Stromal cell of bone marrow (primary cell): Measurements from ENCODE around the gene GPC6.

Source experiments
- DNase-seq: peaks from one replicate; pipeline ENCODE4 v3.0.0-alpha.2; 2012; ENCODE audit warnings: low read depth

GPC6 gene

DNA sequence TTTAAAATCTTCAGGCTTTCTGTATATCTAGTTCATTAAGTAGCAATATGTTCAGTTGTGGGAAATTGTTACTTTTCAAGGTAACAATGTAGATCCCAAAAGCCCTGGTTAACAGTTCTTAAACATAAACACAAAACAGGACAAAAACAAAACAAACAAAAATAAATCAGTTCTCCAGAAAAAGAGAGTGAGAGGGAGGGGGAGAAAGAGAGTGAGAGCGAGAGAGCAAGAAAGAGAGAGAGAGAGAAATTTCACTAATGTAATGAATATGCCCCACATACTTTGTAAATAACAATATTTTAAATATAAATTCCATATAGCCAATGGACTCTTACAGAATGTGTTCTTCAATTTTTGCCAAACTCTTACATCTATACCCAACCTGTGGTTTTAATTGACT is 275.5 kb downstream of the GPC6 start:
- DNase-seq: no peak

DNA sequence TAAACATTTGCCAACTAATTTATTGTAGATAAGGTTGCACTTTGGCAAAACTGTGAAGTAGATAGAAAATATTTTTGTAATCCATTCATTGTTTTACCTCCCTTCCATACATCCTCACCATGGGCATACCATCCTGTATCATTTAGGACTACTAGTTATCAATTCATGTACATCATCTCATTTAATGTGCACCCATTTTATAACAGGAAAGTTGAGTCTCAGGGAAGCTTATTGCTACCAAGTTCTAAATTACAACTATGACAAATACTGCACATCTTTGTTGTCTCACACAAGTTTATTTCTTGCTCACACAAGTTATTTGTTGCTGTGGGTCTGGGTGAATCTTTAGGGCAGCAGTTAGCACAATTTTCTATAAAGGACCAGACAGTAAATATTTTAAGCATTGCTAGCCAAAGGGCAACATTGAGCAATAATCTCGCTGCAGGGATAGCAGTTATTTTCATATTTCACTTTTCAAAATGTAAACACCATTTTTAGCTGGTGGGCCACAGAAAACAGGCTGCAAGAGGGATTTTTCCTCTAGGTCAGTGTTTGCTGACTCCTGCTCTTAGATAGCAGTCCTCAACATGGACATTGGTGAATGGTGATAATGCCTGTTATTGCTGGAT is 276.5 kb downstream of the GPC6 start:
- DNase-seq: no peak

DNA sequence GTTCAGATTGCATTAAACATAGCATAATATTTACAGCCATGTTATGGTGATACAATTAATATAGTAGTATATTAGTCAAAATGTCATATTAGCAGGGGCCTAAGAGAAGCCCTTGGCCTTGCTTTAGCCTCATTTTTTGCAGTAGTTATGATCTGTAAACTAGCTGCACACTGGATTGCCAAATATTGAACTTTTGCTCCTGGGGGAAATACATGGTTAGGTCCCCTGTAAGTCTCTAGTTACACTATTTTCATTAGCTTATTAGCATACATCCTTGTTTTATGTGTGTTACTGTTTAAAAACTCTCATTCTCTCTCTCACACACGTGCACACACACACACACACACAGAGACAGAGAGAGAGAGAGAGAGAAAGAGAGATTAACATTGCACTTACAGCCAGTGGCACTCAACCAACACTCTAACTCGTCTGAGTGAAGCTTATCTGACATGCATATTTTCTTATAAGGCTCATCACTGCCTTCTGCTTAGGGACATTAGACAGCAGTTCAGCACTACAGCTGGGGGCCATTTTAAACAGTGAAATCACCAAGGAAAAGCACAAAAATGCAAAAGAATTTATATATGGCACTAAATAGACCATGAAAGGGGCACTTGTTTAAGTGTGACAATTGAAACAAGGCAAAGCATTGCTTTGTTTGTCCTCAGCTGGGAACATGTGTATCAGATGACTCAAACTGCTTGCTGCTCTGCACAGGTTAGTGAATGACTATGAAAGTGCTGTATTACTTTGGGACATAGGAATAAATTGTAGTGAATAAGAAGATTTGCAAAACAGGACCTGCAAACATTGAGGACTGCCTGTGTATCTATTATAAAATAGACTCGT is 278.7 kb downstream of the GPC6 start:
- DNase-seq: no peak

DNA sequence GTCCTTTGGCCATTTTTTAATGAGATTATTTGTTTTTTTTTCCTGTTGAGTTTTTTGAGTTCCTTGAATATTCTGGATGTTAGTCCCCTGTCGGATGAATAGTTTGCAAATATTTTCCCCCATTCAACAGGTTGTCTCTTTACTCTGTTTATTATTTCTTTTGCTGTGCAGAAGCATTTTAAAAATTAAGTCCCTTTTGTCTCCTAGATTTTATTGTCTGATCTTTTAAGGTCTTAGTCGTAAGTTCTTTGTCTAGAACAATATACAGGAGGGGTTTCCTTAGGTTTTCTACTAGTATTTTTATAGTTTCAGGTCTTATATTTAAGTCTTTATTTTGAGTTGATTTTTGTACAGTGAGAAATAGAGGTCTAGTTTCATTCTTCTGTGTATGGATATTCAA is 284.4 kb downstream of the GPC6 start:
- DNase-seq: no peak

DNA sequence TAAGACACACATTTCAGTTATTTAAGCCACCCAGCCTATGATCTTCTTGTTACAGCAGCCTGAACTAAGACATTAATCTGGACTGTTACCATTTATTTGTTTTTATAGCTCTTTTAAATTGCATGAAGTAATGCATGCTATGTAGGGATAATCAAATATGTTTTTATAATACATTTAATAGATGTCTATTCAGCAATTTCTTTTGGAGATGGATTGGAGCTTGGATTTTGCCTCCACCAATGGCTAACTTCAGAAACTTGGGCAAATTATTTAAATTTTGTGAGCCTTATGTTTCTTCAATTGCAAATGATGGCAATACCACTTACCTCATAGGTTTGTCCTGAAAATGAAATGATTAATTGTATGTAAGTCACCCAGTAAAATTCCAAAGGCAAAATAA is 288.7 kb downstream of the GPC6 start:
- no peak for DNase-seq

DNA sequence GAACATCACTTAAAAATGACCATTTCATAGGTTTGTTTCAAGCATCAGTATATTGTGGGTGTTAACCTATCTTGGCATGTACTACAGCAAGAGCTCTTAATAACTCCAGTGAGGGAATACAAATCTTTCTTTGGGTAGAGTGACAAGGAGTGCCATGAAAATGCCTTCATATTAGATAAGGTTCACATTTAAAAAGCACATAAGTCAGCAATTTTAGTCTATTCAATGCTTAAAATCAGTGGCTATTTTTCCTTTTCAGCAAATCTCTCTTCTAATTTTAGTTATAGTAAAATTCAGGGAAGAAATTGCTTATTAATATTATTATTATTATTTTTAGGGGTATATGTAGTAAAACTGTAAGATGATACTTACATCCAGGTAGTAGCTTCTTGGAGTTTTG is 291.1 kb downstream of the GPC6 start:
- no peak for DNase-seq

DNA sequence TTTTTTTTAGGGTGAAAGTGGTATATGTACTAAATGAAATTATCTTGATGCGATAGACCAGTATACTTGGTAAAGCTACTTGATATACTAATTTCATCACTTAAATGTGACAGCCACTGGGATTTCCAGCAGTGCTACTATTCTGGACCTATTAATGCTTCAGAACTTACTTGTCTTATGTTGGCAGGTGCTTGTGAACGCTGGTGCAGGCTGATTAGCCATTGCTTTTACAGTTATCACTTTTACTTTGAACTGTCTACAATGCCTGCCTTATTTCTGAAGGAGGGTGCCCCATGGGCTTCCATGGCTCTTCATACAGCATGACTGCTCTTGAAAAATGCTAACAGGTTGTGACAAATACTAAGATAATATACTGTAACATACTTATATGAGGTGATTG is 294.7 kb downstream of the GPC6 start:
- no peak for DNase-seq

DNA sequence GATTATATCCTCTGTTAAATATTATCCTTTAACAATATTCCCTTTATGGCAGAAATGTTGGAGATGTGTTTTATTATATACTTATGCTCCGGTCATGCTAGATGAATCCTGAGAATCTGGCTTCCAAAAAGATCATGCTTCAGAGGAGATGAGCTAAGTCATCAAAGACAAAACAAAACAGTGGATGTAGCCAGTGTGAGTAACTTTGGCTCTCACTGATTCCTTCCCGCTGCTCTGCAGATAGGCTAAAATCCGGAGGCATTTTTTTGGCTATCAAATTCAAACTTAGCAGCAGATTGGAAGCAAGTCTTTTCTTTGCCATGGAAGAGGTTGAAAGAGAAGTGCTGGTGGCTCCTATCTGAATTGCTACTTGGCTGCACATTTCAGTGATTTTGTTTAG is 295.9 kb downstream of the GPC6 start:
- DNase-seq: peak; percentile 41

DNA sequence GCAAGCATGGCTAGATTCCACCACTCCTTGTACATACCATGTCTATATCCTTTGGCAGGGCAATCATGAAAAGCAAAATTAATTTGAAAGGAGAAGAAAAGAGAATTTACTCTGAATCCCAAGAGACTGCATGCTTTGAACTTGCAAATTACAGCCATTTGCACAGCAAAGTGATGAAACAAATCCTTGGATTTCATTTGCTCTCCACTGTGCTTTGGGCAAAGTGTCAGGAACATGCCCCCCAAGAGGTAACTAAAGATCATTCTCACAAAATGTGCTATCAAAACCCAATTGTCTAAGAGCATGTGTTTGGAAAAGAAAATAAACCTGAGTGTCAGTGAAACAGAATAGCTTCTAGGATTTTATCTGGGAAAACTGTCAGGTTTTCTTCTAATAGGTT is 298.5 kb downstream of the GPC6 start:
- no peak for DNase-seq

DNA sequence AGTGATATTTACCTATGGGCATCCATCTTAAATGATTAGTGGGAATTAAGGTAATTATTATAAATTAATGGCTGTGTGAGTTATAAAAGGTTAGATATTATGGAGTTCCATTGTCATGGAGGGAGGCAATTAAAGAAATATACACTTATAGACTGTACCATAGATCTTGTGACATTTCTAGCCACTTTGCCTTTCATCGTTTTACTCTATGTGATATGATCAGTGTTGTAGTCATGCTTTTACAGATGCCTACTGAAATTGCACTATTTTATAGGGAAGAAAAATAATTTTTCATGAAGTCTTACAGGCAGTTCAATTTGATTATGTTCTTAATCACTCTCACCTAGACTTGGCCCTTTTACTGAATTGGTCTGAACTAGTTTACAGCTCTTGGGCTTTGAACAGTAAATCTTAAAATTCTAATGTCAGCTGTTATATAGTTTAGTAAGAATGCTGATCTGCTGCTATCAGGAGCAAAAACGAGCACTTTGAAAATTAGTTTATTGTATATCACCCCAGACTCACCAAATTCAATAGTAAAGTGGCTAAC is 301.2 kb downstream of the GPC6 start:
- no peak for DNase-seq

DNA sequence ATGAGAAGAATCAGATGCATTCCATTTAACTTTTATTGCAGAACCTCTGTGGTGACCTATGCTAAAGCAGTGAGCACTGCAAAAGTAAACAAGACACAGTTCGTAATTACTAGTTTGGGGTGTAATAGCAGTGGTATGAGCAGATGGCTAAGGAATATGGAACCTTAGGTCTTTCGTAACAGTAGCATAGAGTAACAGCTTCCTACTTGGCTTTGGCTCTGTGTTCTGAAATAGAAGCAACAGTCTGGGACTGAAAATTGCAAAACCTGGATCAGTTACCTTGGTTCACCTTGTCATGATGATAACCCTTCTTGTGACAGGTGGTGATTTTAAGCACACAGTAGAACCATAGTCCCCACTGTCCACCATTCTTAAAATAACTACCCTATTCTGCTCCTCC is 303.4 kb downstream of the GPC6 start:
- DNase-seq: no peak

DNA sequence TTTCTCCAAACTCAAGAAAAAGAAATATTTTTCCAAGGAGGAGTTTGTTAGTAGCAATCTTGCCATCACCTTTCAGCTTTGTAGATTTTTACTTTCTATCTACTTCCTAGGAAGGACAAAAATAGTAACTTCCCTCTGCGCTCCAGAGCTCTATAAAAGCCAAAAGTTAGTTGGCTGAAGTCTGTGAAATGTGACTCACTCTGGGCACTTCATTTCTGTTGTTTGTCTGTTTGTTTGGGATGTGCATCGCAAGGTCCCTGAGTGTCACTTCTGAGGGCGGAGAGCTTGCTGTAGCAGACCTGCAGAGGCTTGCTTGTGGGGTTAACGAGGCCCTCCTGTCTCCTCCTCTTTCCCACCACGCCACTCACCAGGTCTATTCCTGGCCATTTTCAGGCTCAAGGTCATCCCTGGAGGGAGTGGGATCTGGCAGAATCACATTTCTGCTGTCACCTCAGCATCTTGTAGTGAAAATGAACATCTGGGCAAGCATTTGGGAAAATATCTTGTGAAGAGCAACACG is 307.6 kb downstream of the GPC6 start:
- no peak for DNase-seq

DNA sequence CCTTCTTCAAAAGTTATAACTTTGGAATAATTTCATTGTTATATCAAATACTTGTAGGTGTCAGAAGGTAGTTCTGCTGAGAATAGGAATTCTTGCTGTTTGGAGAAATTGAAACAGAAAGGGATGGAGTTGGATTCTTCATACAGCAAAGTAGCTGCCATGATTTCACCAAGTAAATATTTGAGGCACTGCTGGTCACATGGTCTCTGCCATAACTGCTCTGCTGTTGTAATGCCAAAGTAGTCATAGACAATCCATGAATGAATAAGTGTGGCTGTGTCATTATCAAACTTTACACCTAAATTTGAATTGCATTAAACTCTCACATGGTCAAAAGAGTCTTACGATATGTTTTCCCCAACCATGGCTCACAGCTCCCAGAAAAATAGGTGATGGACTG is 308.6 kb downstream of the GPC6 start:
- peak; percentile 37 for DNase-seq

DNA sequence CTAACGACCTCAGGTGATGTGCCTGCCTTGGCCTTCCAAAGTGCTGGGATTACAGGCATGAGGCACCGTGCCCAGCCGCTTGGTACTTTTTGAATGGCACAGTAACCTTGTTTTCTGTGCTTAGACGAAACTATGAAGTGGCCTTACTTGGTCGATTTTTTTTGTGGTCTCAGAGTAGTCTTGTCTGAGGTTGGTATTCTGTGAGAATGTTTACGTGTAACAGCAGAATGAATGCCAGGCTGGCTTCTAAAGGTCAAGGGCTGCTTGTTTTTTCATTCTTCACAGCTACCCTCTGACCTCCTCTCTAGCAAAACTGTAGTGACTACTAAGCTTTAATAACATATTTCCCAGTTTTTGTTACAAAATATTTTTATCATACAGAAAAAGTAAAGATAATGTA is 313.3 kb downstream of the GPC6 start:
- no peak for DNase-seq

DNA sequence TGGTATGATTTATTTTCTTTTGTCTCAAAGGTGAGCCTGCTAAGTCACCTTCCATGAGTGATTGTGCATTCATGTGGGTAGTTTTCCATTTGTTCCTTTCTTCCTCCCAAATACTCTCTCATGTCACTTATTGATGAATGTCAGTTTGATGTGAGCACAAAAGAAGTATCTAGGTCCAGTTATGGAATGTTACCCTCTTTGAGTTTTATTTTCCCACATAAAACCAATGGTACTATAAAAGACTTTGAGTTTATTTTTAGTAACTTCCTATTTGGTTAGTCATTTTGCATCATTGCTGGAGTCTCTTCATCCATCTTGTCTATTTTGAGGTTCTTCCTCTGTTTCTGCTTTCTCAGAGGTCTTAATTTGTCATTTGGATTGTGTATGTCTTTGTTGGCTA is 321.3 kb downstream of the GPC6 start:
- DNase-seq: no peak

DNA sequence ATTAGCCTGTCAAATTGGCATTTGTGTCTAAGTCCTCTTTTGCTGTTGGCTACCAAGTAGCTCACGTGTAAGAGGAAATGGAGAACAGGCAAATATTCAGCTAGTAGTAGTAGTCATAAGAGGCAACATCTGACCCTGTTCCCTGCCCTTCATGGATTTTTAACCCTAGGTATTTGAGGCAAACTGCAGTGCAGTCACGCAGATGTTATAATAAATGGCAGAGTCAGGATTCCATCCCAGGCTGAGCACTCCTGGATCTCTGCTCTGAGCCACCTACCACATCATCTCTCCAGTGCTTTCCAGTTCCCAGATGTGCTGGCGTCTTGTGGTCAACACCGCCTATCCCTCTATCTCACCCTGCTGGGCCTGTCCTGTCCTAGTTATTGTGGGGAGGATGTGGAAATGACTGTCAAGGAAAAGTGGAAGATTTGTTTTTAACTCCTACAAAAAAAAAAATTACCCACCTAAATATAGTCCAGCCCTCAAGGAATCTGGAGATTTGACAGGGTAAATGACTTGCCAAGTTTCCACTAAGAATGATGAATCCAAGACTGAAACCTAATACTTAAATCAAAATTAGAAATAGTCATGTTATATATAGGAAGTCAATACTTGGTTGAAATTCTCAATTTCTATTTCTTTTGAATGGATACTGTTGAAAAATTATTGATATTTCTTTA is 322.9 kb downstream of the GPC6 start:
- peak; percentile 25 for DNase-seq

DNA sequence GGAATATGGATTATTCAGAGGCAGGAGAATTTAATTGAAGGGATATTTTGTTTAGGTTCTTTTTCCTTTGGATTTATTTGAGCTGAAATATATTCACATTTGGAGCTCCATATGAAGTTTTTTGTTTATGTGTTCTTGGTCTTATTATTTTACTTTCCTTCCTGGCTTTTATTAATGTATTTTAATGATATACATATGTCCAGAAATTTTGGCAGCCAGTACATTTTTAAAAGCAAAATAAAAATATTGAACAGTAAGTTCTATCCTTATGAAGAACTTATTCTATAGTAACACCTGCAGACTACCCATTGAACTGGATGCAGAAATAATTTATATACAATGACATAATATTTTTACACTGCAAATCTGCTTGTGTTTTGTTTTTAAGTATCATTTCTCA is 323.6 kb downstream of the GPC6 start:
- DNase-seq: no peak

DNA sequence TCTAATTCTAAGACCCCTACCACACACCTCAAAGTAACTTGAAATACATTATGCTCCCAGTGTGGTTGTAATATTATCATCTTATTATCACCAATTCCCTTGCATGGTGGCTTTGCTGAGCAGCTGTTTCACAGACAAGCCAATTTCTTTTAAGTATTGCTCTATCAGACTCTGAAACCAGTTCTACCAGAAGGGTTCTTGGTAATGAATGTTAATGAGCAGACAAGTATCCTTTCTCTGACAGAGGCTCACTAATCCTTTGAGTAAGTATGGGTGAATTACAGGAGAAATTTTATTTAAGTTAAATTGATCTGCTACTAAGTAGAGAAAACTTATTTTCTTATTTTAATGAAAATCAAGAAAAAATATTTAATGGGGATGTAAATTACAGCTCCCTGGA is 326.0 kb downstream of the GPC6 start:
- no peak for DNase-seq

DNA sequence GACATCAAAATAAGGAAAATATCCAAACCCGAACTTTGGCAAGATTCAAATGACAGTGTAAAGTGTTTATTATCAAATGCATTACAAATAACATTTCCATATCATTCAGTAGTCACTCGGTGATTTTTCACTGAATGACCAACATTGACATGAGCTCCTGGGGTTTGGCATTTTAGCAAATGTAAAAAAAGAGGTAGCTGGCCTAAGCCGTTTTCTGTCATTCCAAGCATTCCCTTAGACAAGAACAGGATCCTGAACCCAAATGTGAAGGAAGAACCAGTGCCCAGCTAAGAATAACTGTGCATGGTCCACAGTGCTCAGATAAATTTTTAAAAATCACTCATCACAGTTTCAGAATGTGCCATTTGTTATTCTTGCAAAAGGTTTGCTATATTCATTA is 327.9 kb downstream of the GPC6 start:
- DNase-seq: no peak

DNA sequence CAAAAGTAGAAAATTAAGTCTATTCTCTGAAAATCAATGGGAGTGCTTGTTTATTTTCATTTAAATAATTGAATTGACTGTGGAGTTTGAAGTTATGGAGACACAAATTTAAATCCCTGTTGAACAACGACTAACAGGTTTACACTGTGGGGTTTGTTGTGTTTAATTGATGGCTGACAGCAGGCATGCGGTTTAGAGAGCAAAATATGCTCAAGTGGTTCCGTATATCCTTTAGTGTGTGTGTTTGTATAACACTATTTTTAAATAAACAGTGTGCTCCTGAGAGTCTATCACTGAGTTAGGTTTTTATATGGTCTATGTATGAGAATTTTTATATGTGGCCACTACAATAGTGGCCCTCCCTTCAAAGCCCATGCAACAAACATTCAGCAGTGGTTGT is 332.0 kb downstream of the GPC6 start:
- DNase-seq: no peak

DNA sequence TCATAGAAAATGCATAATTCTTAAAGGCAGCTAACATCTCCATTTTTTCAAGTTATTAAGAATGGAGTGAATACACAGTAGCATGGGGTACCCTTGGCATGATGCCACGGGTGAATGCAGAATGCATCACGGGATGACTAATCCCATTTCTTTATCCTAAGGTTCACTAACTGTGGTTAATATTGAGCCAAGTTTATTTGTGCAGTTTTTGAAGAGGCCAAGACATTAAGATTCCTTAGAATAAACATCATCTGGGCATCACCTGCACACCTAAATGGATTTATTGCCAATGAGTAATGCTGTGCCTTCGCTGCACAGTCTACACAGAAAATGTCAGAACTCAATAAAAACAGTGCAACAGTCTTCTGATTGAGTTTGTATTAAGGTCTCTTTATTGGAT is 333.1 kb downstream of the GPC6 start:
- DNase-seq: peak; percentile 15

DNA sequence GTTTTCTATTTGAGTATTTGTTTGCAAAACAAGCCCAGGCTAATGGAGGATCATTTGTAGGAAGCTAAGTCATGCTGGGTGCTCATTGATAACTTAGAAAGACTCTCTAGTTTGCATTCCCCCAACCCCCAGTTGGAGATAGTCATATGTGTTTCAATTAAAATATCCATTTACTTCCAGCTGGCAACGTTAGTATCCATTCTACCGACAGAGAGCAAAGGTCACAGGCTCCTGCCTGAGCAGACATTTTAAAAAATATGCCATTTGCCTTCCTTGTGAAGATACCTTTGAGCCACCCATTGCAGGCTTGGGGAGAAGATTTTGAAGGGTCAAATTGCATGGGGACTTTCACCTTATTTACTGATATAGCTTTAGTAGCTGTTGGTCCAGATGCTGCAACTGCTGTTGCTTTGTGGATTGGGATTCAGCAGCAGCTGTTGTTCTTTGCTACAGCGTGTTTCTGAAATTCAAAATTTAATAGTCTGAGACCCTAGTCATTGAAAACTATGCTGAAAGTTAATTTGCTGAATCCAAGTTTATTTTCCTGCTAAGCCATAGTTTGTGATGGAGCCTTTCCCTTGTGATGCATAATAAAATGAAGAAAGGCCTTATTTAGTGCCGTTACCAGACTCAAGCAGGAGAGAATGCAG is 335.1 kb downstream of the GPC6 start:
- DNase-seq: no peak
